ENCODE results near the gene CCDC68.
A peak's percentile ranks its signal among the peaks of the same experiment; 100 is the strongest.
"Not testable (repeated sequence)": the region's sequence is repeated elsewhere in the genome, so short reads cannot be mapped to it uniquely, and the experiment has no call there.

The CCDC68 gene, protein sequence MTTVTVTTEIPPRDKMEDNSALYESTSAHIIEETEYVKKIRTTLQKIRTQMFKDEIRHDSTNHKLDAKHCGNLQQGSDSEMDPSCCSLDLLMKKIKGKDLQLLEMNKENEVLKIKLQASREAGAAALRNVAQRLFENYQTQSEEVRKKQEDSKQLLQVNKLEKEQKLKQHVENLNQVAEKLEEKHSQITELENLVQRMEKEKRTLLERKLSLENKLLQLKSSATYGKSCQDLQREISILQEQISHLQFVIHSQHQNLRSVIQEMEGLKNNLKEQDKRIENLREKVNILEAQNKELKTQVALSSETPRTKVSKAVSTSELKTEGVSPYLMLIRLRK

DNA sequence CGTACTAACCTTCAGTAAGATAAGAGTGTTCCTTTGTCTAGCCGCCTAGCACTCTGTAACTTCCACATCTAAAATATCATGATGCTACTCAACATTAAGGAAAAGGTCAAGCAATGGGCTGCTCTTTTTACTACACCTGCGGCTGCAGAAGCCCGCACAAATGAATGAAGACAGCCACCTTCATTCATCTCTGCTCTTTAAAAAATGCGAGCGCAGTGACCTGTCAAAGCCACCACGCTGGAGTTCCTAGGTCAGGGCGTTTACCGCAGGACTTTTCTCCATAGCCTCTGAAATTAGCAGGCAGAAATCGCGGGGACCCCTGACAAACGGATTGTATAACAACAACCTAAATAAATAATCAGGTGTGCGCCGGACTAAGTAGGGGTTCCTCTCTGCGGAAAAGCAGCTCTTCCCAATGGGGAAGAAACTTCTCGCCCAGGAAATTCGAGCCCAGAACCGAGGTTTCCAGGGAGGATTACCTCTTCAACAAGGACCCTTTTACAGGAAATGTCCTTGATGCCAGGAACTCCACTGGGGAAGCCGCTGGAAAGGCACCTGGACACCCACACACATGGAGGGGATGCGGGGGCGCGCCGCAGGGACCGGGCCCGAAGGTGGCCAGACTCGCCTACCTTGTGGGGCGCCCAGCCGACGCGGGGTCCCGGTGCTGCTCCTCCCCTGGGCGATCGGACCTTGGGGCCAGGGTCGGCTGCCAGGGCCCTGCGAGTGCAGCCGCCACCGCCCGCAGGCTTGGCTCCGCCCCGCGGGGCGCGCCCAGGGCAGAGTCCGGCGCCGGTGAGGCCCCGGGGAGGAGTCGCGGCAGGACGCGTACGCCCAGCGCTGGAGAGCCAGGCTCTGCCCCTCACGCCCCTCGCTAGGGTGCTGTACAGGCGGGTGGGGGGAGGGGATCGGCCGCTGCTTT, at the start of gene CCDC68:
TSS of gene CCDC68 (minus strand) at position 758 of the 922 bp plus-strand sequence. CDS start 16,670 bp downstream, outside the sequence.
- no peak for FAIRE-seq

DNA sequence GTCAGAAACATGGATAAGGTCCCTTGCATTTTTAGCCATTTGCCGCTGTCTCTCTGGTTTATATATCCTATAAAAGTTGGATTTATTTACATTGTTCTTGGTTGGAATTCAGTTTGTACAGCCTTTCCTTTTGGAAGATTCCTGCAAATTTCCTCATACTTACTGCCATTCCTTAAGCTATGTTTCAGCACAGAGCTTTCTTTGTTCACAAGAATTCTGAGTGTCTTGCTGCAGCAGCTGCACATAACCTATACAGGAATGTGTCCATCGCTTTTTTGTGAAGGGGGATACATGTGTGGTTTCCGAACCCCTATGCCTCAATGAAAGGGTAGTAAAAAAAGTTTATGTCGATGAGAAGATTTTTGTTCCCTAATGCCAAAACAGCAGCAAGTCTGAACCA, 48.3 kb upstream of the CCDC68 start:
- FAIRE-seq = no peak

DNA sequence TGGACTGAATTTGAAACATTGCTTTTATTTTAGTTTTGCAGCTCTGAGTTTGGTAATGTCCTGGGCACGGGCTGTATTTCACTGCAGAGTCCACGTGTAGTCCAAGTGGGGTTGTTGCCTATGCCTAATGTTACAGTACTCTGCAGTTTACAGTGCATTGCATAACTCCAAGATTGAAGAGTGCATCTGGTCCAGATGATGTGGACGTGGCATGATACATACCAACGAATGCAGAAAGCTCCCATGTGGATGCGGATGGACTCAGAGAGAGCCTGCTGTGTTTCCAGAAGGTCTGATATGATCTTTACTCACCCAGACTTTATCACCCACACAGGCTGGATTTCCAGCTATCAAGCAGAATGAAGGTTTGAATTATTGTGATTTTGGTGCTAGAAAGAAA, 44.4 kb upstream of the CCDC68 start:
- FAIRE-seq = no peak

DNA sequence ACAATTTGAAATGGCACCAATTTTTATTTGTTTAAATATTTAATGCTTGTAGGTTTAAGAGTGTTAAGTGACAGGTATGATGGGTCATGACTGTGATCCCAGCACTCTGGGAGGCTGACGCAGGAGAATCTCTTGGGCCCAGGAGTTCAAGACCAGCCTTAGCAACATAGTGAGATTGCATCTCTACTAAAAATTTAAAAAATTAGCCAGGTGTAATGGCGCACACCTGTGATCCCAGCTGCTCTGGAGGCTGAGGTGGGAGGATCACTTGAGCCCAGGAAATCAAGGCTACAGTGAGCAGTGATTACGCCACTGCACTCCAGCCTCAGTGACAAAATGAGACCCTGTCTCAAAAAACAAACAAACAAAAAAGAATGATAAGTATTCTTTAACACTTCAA, 43.0 kb upstream of the CCDC68 start:
- FAIRE-seq = no peak

DNA sequence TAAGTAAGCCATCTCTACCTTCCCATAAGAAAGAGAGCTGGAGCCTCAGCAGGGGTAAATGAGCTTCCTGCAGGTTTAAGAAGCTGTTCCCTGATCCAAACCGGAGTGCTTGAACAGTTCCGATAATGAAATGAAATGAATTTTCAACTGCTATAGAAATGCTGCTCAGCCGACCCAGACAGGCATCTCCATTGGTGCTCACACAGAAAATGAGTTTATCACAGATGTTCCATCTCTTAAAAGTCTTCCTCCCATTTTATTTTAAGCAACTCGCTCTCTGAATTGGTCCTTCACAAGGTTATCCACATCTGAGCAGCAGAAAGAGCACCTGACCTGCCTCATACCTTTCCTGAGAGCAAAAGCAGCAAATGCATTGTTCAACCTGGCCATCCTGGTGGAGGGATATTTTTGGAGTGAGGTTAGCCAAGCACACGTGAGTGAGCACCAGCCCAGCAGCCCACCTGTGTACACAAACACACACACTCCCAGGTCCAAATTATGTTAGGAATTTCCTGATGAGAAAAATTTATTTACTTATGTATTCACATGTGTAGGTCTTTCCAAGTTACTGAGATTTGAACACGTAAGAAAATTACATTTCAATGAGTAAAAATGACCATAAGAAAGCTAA, 42.2 kb upstream of the CCDC68 start:
- FAIRE-seq = no peak

DNA sequence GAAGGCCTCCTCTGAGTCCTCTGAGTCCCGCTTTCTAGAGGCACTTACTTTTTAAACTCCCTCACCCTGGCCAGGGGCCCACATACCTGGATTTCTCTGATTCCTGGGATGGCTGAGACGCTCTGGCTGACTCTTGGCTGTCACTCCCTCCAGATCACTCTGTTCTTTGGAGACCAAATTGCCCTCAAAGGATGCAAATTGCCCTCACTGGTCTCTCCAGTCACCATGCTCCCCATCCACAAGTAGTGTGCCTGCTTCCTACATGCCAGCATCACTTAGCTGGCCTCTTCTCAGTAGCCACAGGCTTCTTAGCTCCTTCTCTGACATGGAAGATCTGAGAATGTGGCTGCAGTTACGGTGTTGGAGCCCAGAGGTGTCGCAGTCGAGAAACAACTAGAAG, 41.3 kb upstream of the CCDC68 start:
- FAIRE-seq = no peak

DNA sequence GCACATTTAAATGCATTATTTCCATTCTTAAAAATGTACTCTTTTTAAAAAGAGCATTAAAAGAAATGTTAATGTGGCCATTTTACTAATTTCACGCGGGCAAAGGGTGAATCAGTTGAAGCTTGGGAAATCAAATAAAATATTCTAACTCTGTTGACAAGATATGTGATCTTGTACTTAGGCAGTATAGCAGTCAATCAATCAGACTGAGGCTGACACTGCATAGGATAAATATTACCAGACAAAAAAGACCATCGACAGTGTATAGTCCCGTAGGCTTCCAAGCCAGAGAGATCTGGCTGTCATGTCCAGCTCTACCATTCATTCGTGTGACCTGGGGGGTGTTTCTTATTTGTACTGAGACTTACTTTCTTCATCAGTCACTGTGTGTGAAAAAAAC, 39.8 kb upstream of the CCDC68 start:
- FAIRE-seq = no peak

DNA sequence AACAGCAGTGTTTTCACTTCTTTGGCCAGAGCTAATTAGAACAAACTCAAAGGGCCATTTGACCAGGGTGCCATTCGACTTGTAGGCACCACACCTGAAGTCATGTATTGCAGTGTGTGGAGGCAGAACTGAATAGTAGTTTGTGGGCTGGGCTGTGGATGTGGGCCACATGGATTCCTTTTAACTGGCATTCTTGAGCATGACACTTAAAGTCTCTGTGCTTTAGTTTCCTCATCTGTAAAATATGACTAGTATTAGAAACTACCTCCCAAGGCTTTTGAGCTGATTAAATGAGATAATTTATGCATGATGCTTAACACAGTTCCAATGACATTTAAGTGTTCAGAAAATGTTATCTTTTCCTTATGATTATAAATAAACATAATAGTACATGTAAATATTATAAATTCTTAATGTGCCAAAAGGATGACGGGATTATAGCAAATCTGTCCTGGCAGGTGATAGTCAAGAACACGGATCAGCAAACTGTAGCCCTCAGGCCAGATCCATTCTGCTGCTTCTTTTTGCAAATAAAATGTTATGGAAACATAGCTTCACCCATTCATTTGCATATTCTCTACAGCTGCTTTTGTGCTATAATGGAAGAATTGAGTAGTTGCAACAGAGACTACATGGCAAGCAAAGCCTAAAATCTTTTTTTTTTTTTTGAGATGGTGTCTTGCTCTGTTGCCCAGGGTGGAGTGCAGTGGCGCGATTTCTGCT, 36.3 kb upstream of the CCDC68 start:
- no peak for FAIRE-seq

DNA sequence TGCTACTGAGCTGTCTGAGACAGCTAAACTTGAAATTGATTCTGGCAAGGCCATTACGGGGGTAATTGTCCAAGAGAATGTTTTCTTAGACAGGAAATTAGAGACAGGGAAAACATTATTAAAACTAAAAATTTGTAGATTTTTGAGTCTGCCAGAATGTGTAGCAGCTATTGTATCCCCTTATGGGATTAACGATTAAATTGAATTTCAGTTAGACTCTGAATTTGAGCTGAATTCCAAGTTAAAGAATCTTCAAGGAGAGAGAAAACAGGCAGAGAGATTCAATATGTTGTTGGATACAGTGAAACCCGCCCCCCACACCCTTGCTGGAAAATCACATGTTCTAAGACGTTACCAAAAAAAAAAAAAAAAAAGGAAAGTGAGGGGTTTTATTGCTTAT, 32.7 kb upstream of the CCDC68 start:
- FAIRE-seq = no peak

DNA sequence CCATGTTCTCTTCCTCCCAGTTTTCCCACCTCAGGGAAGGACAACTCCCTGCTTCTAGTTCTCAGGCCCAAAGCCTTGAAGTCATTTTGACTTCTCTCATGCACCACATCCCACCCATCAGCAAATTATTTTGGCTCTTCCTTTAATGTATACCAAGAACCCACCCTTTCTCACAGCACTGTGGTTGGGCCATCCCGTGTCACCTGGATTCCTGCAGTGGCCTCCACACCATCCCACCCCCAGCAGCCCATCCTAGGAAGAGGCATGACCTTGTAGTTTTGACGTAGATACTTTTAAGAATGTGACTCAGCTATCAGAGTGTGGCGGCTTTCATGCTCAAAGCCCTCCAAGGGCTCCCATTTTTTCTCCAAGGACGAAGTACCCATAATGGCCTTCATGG, 25.6 kb upstream of the CCDC68 start:
- no peak for FAIRE-seq

DNA sequence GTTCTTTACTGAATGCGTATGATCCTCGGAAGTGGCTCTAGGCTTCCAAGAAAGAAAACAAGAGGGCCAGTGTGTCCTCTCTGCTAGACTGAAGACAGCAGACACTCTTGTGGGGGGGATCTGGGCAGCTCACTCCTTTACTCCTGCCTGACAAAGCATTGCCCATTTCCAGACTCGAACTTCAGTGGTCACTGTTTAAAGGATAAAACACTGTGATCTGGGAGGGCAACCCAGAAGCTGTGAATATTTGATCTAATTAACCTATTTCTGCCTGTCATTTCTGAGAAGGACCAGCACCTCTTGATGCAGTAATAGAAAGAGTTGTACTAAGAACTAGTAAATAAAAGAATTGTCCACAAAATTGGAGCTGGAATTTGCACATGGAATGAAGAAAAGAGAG, 24.5 kb upstream of the CCDC68 start:
- no peak for FAIRE-seq

DNA sequence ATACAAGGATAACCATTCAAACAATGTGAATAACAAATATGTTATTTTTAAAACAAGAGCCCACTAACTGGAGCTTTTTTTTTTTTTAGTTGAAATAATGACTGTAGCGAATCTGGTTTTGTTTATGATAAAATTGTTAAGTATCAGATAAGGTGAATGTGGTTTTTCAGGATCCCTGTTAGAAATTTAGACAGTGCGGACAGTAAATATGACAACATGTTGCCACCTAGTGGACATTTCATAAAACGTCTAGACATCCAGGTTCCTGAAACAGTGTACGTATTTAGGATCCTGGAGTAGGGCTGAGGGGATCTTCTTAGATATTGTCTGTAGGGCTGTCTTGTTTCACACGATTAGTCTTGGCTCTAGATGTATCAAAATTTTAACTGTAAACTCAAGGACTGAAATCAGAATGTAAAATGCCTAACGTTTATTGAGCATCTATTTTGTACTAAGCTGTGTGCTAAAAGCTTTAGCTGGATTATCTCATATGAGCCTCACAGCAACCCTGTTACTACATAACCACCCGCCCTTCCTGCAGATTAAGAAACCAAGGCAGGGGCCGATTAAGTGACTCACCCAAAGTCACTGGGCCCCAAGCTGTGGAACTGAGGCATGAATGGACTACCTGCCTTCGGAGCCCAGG, 23.9 kb upstream of the CCDC68 start:
- FAIRE-seq = peak; percentile 96

DNA sequence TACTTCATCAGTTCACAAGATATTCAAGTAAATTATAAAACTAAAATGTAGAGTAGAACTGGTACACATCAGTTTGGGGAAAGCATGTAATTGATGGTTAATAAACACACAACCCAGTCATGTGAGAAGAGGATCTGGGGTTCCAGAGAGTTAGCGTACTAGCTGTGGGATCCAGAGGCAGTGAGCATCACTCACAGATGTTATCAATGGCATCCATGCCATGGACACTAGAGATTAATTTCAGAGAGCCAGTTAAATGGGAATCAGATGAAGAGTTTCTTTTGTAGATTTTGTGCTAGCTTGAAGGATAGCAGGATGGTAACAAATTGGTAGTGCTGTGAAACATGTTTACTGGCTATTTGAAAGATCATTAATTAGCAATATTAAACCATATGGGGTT, 21.8 kb upstream of the CCDC68 start:
- no peak for FAIRE-seq

DNA sequence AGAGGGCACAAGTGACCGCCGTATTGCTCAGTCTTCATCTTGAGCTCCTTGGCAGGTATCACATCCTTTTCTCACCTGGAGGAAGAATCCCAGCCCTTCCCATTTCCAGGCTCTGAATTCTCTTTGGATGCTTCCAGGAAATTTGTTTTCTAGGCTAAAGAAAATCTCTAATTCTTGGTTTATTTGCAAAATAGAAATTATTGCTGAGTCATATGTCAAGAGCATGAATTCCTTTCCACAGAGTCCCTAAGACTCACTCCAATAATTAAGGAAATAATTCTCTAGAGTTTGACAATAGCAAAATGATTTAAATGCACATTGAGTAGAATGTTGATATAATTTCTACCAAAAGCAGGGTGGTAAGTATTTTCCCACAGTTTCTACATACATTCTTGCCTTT, 16.3 kb upstream of the CCDC68 start:
- FAIRE-seq = no peak

DNA sequence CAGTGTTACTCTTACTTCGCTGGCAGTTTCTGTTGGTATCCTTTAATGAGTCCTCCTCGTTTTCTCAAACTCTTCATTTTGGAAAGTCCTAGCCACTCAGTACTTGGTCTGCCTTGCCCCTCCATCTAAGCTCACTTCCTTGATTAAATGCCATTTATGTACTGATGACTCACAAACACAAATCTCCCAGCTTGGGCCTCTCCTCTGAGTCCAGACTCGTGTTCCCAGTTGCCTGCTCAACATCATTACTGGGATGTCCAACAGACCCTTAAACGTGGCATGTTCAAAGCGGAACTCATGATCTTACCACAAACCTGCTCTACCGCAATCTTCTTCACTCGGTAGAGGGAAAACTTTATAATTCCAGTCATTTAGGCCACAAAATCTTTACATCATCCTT, 13.8 kb upstream of the CCDC68 start:
- FAIRE-seq = no peak

DNA sequence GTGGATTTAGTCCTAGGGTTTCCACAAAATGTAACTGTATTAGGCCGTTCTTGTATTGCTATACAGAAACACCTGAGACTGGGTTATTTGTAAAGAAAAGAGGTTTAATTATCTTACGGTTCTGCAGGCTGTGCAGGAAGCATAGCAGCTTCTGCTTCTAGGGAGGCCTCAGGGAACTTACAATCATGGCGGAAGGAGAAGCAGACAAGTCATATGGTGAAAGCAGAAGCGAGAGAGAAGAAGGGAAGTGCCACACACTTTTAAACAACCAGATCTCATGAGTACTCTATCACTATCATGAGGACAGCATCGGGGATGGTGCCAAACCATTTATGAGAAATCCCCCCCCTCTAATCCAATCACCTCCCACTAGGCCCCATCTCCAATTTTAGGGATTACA, 9.5 kb upstream of the CCDC68 start:
- no peak for FAIRE-seq

DNA sequence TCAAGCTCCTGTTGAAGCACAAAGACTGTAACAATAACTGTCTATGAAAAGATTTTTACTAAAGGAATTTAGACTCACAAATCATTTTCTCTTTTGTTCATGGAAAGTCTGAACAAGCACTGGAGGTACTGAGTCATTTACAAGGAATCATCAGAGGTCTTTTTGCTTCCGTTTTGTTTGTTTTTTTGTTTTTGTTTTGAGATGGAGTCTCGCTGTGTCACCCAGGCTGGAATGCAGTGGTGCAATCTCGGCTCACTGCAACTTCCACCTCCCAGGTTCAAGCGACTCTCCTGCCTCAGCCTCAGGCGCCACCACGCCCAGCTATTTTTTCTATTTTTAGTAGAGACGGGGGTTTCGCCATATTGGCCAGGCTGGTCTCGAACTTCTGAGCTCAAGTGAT, 9.0 kb upstream of the CCDC68 start:
- not testable (repeated sequence) for FAIRE-seq

DNA sequence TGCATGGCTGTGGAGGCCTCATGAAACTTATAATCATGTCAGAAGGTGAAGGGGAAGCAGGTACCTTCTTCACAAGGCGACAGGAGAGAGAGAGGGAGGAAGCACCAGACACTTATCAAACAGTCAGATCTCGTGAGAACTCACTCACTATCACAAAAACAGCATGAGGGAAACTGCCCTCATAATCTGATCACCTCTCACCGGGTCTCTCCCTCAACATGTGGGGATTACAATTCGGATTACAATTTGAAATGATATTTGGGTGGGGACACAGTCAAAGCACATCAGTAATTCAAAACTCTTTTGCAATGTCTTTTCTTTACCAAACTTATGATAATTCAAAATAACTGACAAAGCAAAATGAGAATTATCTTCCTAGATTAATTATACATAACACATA, 8.5 kb upstream of the CCDC68 start:
- no peak for FAIRE-seq

DNA sequence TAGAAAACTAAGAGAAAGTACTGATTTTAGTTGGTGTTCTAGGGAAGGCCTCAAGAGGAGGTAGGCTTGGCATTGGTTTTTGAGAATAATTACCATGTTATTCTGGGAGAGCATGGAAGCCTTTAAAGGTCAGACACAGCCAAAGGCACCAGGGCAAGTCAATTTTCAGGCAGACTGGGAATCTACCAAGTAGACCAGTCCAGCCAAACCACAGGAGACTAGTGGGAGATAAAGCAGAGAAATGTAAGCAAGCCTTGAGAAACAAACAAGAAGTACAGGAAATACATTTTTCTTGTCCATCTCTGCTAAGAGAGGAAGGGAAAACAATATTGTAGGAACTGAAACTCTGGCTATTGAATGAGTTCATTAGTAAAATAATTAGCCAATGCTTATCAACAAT, 5.5 kb upstream of the CCDC68 start:
- no peak for FAIRE-seq

DNA sequence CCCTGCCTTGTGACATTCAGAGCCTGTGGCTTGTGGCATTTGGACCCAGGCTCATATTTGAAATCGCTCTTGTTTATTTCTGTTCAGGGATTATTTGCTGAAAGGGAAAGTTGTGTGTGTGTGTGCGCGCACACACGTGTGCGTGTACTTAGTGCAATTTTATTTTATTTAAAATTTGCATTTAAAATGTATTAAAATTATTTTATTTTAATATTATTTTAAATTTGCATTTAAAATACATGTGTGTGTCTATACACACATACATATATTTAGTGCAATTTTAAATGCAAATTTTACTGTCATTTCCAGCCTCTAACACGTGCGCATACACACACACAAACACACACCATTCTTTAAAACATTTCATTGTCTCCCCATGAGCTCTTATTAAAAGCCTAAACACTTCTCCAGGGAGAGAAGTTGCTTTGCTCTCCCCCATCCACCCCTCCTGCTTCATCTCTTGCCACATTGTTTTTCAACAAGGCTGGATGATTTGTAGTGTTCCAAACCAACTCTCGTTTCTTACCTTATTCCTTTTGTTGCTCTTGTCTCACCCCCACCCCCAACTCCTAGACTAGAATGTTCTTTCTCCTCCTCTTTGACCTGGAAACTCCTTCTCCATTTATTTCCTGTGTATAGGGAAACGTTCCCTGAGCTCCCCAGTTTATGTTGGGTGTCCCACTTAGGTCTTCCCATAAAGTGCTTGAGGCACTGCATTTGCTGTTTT, 3.8 kb upstream of the CCDC68 start:
- FAIRE-seq = no peak

DNA sequence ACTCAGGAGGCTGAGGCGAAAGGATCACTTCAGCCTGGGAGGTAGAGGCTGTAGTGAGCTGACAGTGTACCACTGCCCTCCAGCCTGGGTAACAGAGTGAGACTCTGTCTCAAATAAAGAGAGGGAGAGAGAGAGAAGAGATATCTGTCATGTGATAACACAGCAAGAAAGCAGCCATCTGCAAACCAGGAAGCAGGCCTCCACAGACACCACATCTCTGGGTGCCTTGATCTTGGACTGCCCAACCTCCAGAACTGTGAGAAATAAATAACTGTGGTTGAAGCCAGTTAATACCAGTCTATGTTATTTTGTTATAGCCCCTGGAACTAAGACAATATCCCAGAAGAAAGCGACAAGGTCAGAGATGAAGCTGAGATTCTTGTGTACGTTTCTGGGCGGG, 2.6 kb upstream of the CCDC68 start:
- FAIRE-seq = no peak

DNA sequence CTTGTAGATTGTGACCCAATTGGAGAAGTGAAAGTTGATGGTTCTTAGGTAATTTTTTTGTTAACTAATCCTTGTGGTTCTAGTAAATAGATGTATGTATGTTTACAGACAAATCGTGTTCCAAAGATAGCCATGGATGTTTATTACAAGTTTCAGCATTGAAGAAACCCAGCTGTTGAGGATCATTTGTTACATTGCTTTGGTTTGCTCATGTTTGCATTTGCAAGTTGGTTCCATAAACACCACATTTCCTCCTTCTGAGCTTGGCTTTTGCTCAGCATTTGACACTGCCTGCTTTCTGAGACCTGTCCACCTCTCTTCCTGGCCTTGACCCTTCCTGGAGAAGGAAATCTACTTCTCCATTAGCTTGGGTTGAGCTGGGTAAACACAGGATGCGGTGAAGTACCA, 1.8 kb upstream of the CCDC68 start:
- no peak for FAIRE-seq
